K562 (cell line): ENCODE data around the gene NHSL2.

Experiments
- E2F4 ChIP-seq: sonication (generic); formaldehyde crosslinking; IDR thresholded peaks from 2 replicates; pipeline ENCODE4 v1.8.0; 2022; ENCODE audit warnings: mild to moderate bottlenecking, low read depth, missing genetic modification reagents
- LEF1 ChIP-seq: fragments of 450-650 bp; IDR thresholded peaks from 2 replicates; pipeline ENCODE4 v1.6.1; 2016; ENCODE audit warnings: mild to moderate bottlenecking
- POLR2AphosphoS5 ChIP-seq: IDR thresholded peaks from 2 replicates; pipeline ENCODE4 v1.6.1; 2011; ENCODE audit warnings: mild to moderate bottlenecking, low read depth, low read length, moderate library complexity; ENCODE audit not compliant: control insufficient read depth, insufficient read depth
- SNIP1 ChIP-seq: fragments of 450-650 bp; IDR thresholded peaks from 2 replicates; pipeline ENCODE4 v1.7.1; 2017; ENCODE audit warnings: low read depth, mild to moderate bottlenecking
- SRSF7 ChIP-seq: fragments of 200-400 bp; formaldehyde crosslinking; optimal IDR thresholded peaks from 2 replicates; pipeline ENCODE3; 2017; ENCODE audit warnings: mild to moderate bottlenecking, low read depth, low read length
- ZKSCAN1 ChIP-seq: fragments of 150-350 bp; IDR thresholded peaks from 2 replicates; pipeline ENCODE4 v1.6.1; 2016; ENCODE audit warnings: low read depth, low read length
- ZSCAN32 ChIP-seq: fragments of 450-650 bp; formaldehyde crosslinking; IDR thresholded peaks from 2 replicates; pipeline ENCODE4 v1.4.0; 2020; ENCODE audit warnings: mild to moderate bottlenecking, moderate library complexity
- TF ChIP-seq, protein P1 (sequence below): sonication (generic); formaldehyde crosslinking; IDR thresholded peaks from 2 replicates; pipeline ENCODE4 v1.8.1; 2023; ENCODE audit warnings: mild to moderate bottlenecking, missing genetic modification reagents, moderate library complexity

- TF ChIP-seq SNIP1 (no peak), E2F4 (CRISPR knock-in tag) (no peak), POLR2AphosphoS5 (no peak), LEF1 (no peak), ZSCAN32 (CRISPR knock-in tag) (no peak), ZKSCAN1 (no peak), SRSF7 (no peak)
- TF ChIP-seq, protein P1, sequence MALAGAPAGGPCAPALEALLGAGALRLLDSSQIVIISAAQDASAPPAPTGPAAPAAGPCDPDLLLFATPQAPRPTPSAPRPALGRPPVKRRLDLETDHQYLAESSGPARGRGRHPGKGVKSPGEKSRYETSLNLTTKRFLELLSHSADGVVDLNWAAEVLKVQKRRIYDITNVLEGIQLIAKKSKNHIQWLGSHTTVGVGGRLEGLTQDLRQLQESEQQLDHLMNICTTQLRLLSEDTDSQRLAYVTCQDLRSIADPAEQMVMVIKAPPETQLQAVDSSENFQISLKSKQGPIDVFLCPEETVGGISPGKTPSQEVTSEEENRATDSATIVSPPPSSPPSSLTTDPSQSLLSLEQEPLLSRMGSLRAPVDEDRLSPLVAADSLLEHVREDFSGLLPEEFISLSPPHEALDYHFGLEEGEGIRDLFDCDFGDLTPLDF (CRISPR knock-in tag) = no peak
Measured at GRCh38 chrX:72127332-72127731, 216.7 kb downstream of the NHSL2 start.
